ENCODE data around the gene SLC39A8.

- TF ChIP-seq EZH2phosphoT487 (IDR thresholded peaks at IDR 0.05) (no peak), CTCF (IDR thresholded peaks at IDR 0.05) (no peak), EZH2 (IDR thresholded peaks at IDR 0.05) (no peak)
Measured at GRCh38 chr4:102281171-102281839, 64.0 kb downstream of the SLC39A8 start.

Measured in neural progenitor cell (in vitro differentiated cells).